ENCODE data around the gene SCYGR8. TPM values are rescaled to one million over a fixed set of nuclear protein-coding genes. Genes with fewer than 3 reads are reported as not detected.

SCYGR8 gene
- not detected in 2 replicates for total RNA-seq

GRCh38 chr2:227745594-227745993 lies at the start of gene SCYGR8:
TSS of gene SCYGR8 (plus strand) at chr2:227745894. CDS start at chr2:227745894, 0 bp downstream.

GRCh38 chr2:227717687-227718567 lies 27.8 kb upstream of the SCYGR8 start, which contains the start of gene SLC19A3:
TSS of gene SLC19A3 (minus strand) at chr2:227718028. CDS start at chr2:227702318, 15,710 bp downstream.

GRCh38 chr2:227724394-227725039 lies 21.2 kb upstream of the SCYGR8 start, which contains the start of gene SCYGR6:
TSS of gene SCYGR6 (minus strand) at chr2:227724757. CDS start at chr2:227724757, 0 bp downstream.

GRCh38 chr2:227728035-227728434 lies 17.7 kb upstream of the SCYGR8 start, which contains the start of gene SCYGR7:
TSS of gene SCYGR7 (plus strand) at chr2:227728335. CDS start at chr2:227728335, 0 bp downstream.

Other genes with a start within 250 kb of the SCYGR8 start
- not detected in 2 replicates for gene SCYGR2, start 147.0 kb upstream of the SCYGR8 start, total RNA-seq
- gene SCYGR3, start 131.1 kb upstream of the SCYGR8 start, total RNA-seq = not detected in 2 replicates
- gene SCYGR4, start 128.4 kb upstream of the SCYGR8 start, total RNA-seq = not detected in 2 replicates
- not detected in 2 replicates for gene SCYGR5, start 79.1 kb upstream of the SCYGR8 start, total RNA-seq
- gene SLC19A3, start 27.9 kb upstream of the SCYGR8 start, total RNA-seq = under 0.01 and 0.16 TPM in 2 replicates
- not detected in 2 replicates for gene SCYGR6, start 21.1 kb upstream of the SCYGR8 start, total RNA-seq
- gene SCYGR7, start 17.6 kb upstream of the SCYGR8 start, total RNA-seq = not detected in 2 replicates
- gene CCL20, start 67.9 kb downstream of the SCYGR8 start, total RNA-seq = not detected in 2 replicates
- 0.16 TPM in 1 of 2 replicates, not detected in the other for gene DAW1, start 125.7 kb downstream of the SCYGR8 start, total RNA-seq